ENCODE results near the gene SUSD3.

- TF ChIP-seq CTCF (IDR thresholded peaks at IDR 0.05; ENCODE audit: low read depth, low read length), result no peak
- TF ChIP-seq EZH2phosphoT487 (IDR thresholded peaks at IDR 0.05; ENCODE audit: low read depth), result no peak
Observed at GRCh38 chr9:93024646-93024910, 33.9 kb upstream of the SUSD3 start.
